H1 (cell line): ENCODE measurements around the gene ZNF414. TPM values are rescaled to one million over a fixed set of nuclear protein-coding genes. Genes with fewer than 3 reads are reported as not detected.

Source experiments
- ATF2 ChIP-seq: IDR thresholded peaks from 2 replicates; pipeline ENCODE4 v1.6.1; 2012; ENCODE audit warnings: low read length, inconsistent platforms
- POLR2AphosphoS5 ChIP-seq: IDR thresholded peaks from 2 replicates; pipeline ENCODE4 v1.6.1; 2011; ENCODE audit warnings: low read depth, low read length
- polyA plus RNA-seq, 7 experiments: library from polyadenylated mRNA; depleted of rRNA in 3 of 7; stranded (reverse) in 5 of 7; unstranded in 2 of 7; fragments of >200 nt in 5 of 7; fragments of 200-250 nt in 2 of 7; gene quantifications; 1 replicate in 5 of 7; 2 replicates in 1 of 7; 4 replicates in 1 of 7; pipeline versions ENCODE4 v1.2.1 to v1.2.3, GENCODE V29; 2011 to 2013; ENCODE audit warnings: missing spikeins in 2 of 7, mixed read lengths in 2 of 7
- total RNA-seq: library from RNA; stranded (reverse); fragmentation: NEBNext Ultra II Directional; extraction: Animal tissue kit (Norgen Biotek cat#: 25700); gene quantifications from 2 replicates; pipeline ENCODE4 v1.2.1, GENCODE V29; 2021

The ZNF414 gene
- total and polyA plus RNA-seq, 2 of the 8 experiments (the other 6 are each of a cell fraction or from before 2014, with no cell fraction given): 9.7 to 26.8 TPM

- peak; percentile 99 for TF ChIP-seq POLR2AphosphoS5
- no peak for TF ChIP-seq ATF2
These were observed at the start of gene ZNF414 (continued) for GRCh38 chr19:8513687-8514504.
